Thymus (tissue), 11 donors: ENCODE measurements around the gene RGS1. TPM values are rescaled to one million over a fixed set of nuclear protein-coding genes. Genes with fewer than 3 reads are reported as not detected.

Source experiments
- DNase-seq, 9 donors: peaks; one replicate each; pipeline ENCODE4 v3.0.0-alpha.2; 2013; ENCODE audit warnings: low spot score in 9 of 9, low read depth in 6 of 9, missing footprints in 1 of 9
- H3K27ac ChIP-seq, 2 donors: one replicate each; pipeline ENCODE4 v1.5.1; 2013; ENCODE audit warnings: control low read depth in 1 of 2, low read depth in 1 of 2, low read length in 1 of 2, mild to moderate bottlenecking in 1 of 2, moderate library complexity in 1 of 2
- H3K27me3 ChIP-seq, 2 donors: one replicate each; pipeline ENCODE4 v1.5.1; 2013; ENCODE audit warnings: low read length in 1 of 2; ENCODE audit not compliant: control insufficient read depth in 2 of 2, insufficient read depth in 1 of 2
- H3K36me3 ChIP-seq, 2 donors: one replicate each; pipeline ENCODE4 v1.5.1; 2013; ENCODE audit warnings: low read length in 1 of 2, mild to moderate bottlenecking in 1 of 2, moderate library complexity in 1 of 2; ENCODE audit not compliant: control insufficient read depth in 2 of 2, insufficient read depth in 2 of 2
- H3K4me1 ChIP-seq, 2 donors: one replicate each; pipeline ENCODE4 v1.5.1; 2013; ENCODE audit warnings: low read length in 2 of 2; ENCODE audit not compliant: control insufficient read depth in 2 of 2, insufficient read depth in 2 of 2
- H3K4me3 ChIP-seq, 2 donors: one replicate each; pipeline ENCODE4 v1.5.1; 2013; ENCODE audit warnings: low read length in 2 of 2, control low read depth in 1 of 2, mild to moderate bottlenecking in 1 of 2
- H3K9me3 ChIP-seq, 2 donors: one replicate each; pipeline ENCODE4 v1.5.1; 2013; ENCODE audit warnings: low read length in 1 of 2, mild to moderate bottlenecking in 1 of 2; ENCODE audit not compliant: control insufficient read depth in 2 of 2, insufficient read depth in 1 of 2
- WGBS: extraction: QIAGEN DNeasy Blood & Tissue Kit; methylation state at CpG from one replicate; pipeline ENCODE4 v1.1.7; 2013; 5-methylcytosine and 5-hydroxymethylcytosine counted together
- polyA plus RNA-seq: library from polyadenylated mRNA; stranded (reverse); fragments of 200-250 nt; gene quantifications from one replicate; pipeline ENCODE4 v1.2.3, GENCODE V29; 2013
- total RNA-seq: library from RNA; stranded (reverse); fragments of 120-200 nt; gene quantifications from one replicate; pipeline ENCODE4 v1.2.4, GENCODE V29; 2013
- donor health status: healthy.

RGS1 gene
- total and polyA plus RNA-seq, 2 donors = 187 to 329 TPM

DNA sequence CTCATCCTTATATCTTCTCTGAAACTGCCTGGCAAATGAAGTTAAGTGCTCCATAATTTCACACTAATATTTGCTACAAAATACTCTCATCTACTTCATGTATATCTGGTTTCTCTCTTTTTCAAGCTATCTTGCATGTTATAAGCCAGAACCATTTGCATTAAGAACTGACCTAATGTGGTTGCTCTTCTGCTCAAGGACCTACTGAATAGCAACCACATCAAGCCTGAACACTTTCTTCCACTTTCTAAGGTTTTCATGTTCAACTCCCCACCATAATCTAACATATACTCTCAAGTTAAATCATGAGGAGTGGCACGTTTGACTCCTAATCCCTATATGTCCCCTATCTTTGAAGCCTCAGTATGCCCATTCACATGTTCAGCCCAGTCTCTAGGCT is 27.2 kb downstream of the RGS1 start:
- 94% methylated on average over 1 of the region's 1 CpG for WGBS
- no peaks in the 10 kb centered on the region for H3K36me3 ChIP-seq
- no peaks in the 10 kb centered on the region for H3K9me3 ChIP-seq
- no peaks in the 10 kb centered on the region for H3K27me3 ChIP-seq
- DNase-seq = no peak
- H3K4me3 ChIP-seq = no peak overlapping the region
- H3K4me1 ChIP-seq = no peaks in the 10 kb centered on the region
- no peak overlapping the region for H3K27ac ChIP-seq

DNA sequence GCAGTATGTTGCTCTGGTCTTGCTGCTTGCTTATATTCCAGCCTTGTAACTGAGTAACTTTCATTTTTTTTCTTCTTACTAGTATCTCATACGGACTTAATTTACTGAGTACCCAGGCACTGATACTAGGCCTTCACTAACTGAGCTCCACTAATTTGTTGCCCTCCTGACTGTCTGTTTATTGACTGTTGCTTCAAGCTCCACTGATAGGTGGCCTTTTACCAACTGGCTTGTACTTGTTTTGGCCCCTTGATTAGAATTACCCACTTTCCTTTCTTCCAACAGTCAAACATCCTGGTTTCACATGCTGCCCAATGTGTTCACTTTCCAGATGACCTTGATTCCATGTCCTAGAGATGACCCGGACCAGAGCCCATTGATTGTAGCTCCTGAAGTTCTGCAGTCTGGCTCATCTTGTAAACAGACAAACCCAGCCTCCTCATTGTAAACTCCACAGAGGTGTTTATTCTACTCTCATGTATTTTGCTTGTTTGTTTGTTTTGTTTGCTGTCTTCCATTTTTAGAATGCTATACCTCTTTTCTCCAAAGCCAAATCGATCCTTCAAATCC is 27.7 kb downstream of the RGS1 start:
- DNase-seq = no peak
- H3K9me3 ChIP-seq = no peaks in the 10 kb centered on the region
- H3K4me3 ChIP-seq = no peak overlapping the region
- 92% methylated on average over 3 of the region's 3 CpGs for WGBS
- no peaks in the 10 kb centered on the region for H3K36me3 ChIP-seq
- H3K4me1 ChIP-seq = no peaks in the 10 kb centered on the region
- no peak overlapping the region for H3K27ac ChIP-seq
- no peaks in the 10 kb centered on the region for H3K27me3 ChIP-seq

DNA sequence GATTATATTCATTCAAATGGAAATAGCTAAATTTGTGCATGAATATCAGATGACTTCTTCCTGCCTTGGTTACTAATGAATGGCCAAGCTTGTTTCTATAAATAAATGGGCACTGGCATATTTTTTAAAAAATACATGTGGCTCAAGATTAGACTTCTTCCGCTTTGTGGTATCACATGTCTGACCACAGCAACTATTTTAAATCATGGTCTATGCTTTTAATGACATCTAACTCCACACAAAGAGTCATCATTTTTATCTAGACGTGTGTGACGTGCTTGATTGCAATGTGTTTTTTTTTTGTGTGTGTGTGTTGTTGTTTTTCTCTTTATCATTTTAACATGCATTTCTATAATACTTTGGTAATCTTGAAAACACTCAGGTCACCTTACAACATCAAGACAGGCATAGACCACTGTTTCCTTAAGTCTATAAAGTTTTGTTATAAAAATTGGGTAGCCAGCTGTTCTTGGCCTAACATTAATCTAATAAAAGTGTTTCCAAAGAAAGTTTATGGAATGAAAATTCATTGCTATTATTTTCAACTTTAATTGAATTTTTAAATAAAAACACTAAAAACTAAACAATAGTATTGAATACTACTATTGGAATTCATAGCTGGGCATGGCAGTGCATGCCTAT is 29.5 kb downstream of the RGS1 start:
- no peak for DNase-seq
- Histone ChIP-seq H3K27me3 (no peaks in the 10 kb centered on the region), H3K4me3 (no peak overlapping the region), H3K4me1 (no peaks in the 10 kb centered on the region), H3K36me3 (no peaks in the 10 kb centered on the region), H3K27ac (no peak overlapping the region), H3K9me3 (no peaks in the 10 kb centered on the region)
- 79% methylated on average over 3 of the region's 3 CpGs for WGBS

DNA sequence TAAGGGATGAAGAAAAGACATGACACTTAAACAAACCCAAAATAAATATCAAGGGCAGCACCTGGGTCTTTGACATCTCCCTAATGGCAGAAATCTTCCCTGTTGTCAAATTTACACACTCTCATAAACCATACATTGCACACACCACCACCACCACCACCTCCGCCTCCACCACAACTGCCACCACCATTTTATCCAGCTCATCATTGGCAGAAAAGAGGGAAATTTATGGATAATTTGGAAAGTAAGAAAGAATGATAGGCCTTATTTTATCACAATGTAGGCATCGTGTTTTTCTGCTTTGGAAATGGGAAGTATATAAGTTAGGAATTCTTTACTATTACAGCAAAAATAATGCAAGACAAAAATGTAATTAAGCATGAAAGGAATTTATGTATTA is 33.1 kb downstream of the RGS1 start:
- H3K4me3 ChIP-seq = no peak overlapping the region
- no peaks in the 10 kb centered on the region for H3K27me3 ChIP-seq
- H3K9me3 ChIP-seq = no peaks in the 10 kb centered on the region
- H3K4me1 ChIP-seq = no peaks in the 10 kb centered on the region
- no peak for DNase-seq
- H3K27ac ChIP-seq = no peak overlapping the region
- WGBS = 79% methylated on average over 2 of the region's 2 CpGs
- H3K36me3 ChIP-seq = no peaks in the 10 kb centered on the region

DNA sequence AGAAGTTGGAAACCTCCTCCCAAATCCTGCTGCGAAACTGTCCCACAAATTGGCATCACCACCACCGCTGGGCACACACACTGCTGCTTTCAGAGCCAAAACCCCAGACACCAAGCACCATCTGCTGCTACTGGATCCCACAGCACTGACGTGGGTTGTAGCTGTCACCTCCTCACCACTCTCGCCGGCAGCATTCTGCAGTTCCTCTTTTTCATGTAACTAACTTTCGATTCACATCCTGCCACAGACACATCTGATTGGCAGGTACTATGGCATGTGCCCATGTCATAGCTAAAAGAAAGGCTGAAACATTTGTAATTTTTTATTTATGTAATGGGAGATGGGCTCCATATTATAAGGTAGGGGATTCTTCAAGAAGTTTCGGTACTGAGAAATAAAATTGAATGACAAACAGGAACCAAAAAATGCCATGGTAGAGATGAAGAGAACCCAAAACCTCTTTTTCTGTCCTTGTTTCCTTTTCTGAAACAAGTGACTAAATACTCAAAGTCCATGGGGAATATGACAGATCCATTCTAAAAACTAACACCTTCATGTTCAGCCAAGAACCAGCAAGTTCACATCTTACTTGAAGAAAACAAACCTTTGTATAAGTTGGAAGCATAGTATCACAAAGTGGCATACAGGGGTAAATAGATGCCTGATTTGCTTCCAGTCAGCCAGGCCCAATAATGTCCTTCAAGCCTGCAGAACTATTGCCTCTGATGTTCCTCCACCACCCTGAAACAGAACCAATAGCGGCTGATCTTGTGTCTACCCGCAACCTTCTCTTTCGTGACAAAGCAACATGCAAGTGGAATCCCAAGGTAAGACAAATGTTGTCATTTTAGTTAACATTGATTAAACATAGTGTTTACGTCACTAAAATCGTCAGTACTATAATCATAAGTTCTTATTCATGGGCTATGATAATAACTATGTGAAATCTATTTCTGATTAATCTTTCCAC is 33.8 kb downstream of the RGS1 start:
- no peaks in the 10 kb centered on the region for H3K36me3 ChIP-seq
- H3K4me3 ChIP-seq = no peak overlapping the region
- peak overlapping the region in 1 of 2 donors; percentile 42 for H3K27ac ChIP-seq
- H3K27me3 ChIP-seq = no peaks in the 10 kb centered on the region
- DNase-seq = peak; percentile 23 to 84 (median 53)
- WGBS = 42% methylated on average over 12 of the region's 12 CpGs
- no peaks in the 10 kb centered on the region for H3K4me1 ChIP-seq
- H3K9me3 ChIP-seq = no peaks in the 10 kb centered on the region

DNA sequence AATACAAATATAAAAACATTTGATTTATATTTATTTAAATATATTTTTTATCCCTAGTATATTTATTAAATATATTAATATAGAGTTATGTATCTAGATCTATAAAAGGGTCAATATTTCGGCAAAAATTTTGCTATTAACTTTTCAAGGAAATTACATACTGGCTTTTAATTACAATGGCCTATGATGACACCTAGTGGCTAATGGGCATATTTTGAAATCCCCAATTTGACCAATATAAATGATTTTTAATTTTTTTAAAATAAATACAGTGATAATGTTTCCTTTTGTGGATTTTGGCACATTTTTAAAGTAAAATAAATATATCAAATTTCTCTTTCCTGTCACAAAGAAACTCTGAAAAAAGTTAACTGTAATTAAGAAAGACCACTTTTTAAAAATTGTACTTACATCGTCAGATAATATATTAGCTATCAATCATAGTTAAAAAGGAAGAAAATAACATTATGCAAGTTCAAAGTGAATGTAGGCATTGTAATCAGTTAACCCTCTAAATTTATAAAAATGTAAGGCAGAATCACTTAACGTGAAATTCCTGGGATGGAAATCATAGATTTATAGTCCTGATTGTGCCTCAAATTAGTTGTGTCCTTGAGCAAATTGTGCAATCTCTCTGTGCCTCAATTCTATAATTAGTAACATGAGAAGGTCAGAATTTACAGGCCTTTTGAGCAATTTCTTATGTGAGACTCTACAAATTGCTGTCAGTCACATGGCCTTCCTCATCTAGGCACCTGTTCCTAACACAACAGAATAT is 34.7 kb downstream of the RGS1 start:
- H3K27ac ChIP-seq = no peak overlapping the region
- peak in 3 of 9 donors; percentile 11 to 44 (median 12) for DNase-seq
- no peaks in the 10 kb centered on the region for H3K9me3 ChIP-seq
- no peak overlapping the region for H3K4me3 ChIP-seq
- no peaks in the 10 kb centered on the region for H3K36me3 ChIP-seq
- WGBS = 70% methylated on average over 3 of the region's 3 CpGs
- no peaks in the 10 kb centered on the region for H3K4me1 ChIP-seq
- no peaks in the 10 kb centered on the region for H3K27me3 ChIP-seq

DNA sequence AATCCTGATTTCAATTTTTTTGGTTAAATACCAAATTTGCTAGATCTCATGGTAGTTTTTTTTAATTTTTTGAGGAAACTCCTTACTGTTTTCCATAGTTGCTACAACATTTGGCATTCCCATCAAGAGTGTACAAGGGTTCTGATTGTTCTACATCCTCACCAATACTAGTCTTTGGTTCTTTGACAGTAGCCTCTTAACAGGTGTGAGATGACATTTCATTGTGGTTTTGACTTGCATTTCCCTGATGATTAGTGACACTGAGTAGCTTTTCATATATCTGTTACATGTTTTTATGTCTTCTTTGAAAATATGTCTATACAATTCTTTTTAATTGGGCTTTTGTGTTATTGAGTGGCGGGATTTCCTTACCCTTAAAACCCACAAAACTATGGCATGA is 39.5 kb downstream of the RGS1 start:
- H3K9me3 ChIP-seq = no peaks in the 10 kb centered on the region
- H3K36me3 ChIP-seq = no peaks in the 10 kb centered on the region
- no peaks in the 10 kb centered on the region for H3K4me1 ChIP-seq
- H3K27ac ChIP-seq = no peak overlapping the region
- WGBS = 48% methylated on average over 1 of the region's 1 CpG
- DNase-seq = no peak
- H3K4me3 ChIP-seq = no peak overlapping the region
- H3K27me3 ChIP-seq = no peaks in the 10 kb centered on the region

DNA sequence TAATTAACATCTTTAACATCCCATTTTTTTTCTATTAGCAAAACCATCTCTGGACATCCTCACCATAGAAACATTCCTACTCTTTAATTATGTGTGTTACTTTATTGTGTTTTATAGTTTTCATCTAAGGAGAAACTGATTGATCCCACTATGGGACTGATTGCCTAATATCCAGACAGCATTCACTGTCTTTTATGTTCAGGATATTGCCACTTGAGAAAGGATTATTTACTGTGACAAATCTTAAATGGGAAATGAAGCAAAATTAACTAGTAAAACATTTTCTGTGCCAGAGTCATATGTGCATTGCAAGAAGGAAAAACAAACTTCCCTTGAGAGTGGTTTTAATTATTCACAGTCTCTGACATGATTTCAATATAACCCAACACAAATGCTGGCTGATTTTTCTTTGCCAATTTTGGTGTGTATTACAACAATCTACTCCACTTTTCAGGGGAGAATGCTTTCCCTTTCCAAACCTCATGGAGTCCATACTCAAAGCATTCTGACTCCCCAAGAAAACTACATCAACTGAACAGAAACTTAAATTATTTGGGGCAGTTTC is 44.6 kb downstream of the RGS1 start:
- Histone ChIP-seq H3K27ac (no peak overlapping the region), H3K9me3 (no peaks in the 10 kb centered on the region), H3K27me3 (no peaks in the 10 kb centered on the region), H3K4me3 (no peak overlapping the region), H3K36me3 (no peaks in the 10 kb centered on the region), H3K4me1 (no peaks in the 10 kb centered on the region)
- DNase-seq = no peak
